Esophagus squamous epithelium (tissue), 5 donors: ENCODE data around the gene ST8SIA6. TPM values are rescaled to one million over a fixed set of nuclear protein-coding genes. Genes with fewer than 3 reads are reported as not detected.
"Not testable (repeated sequence)": the region's sequence is repeated elsewhere in the genome, so short reads cannot be mapped to it uniquely, and the experiment has no call there.

Experiments used
- DNase-seq: peaks from one replicate; lab custom pipeline; 2025; lab: John Stamatoyannopoulos, UW
- H3K27ac ChIP-seq, 4 donors: fragments of 200-600 bp; sonication (generic); one replicate each; pipeline ENCODE4 v1.5.1; 2016 to 2019; ENCODE audit warnings: mild to moderate bottlenecking in 1 of 4
- H3K27me3 ChIP-seq, 4 donors: fragments of 200-600 bp; sonication (generic); 1 replicate in 3 of 4; 2 replicates in 1 of 4; pipeline versions ENCODE4 v1.5.1 to v1.6.0; 2017 to 2021; ENCODE audit warnings: antibody characterized with exemption in 1 of 4
- H3K36me3 ChIP-seq, 3 donors: fragments of 200-600 bp; sonication (generic); one replicate each; pipeline ENCODE4 v1.5.1; 2016 to 2019
- H3K4me1 ChIP-seq, 3 donors: fragments of 200-600 bp; sonication (generic); one replicate each; pipeline ENCODE4 v1.5.1; 2017 to 2019
- H3K4me3 ChIP-seq, 4 donors: fragments of 200-600 bp; sonication (generic); 1 replicate in 3 of 4; 2 replicates in 1 of 4; pipeline ENCODE4 v1.5.1; 2016 to 2019; ENCODE audit warnings: mild to moderate bottlenecking in 2 of 4, moderate library complexity in 1 of 4
- H3K9me3 ChIP-seq, 3 donors: fragments of 200-600 bp; sonication (generic); one replicate each; pipeline ENCODE4 v1.5.1; 2016 to 2019
- POLR2A ChIP-seq, 4 donors: fragments of 450-650 bp; IDR thresholded peaks; one replicate each; pipeline ENCODE4 v1.6.1; 2017; ENCODE audit warnings: antibody characterized with exemption in 4 of 4, mild to moderate bottlenecking in 4 of 4, moderate library complexity in 3 of 4
- WGBS, 2 donors: methylation state at CpG; one replicate each; pipeline ENCODE4 v1.1.5; 2018; 5-methylcytosine and 5-hydroxymethylcytosine counted together
- intact Hi-C: fragments of 100-400 bp; cut with DNase I; formaldehyde crosslinking; loops from one replicate; pipeline ENCODE4 v1.15.0; 2022
- total RNA-seq, 4 donors: library from RNA; depleted of rRNA; stranded (reverse); fragments of >200 nt; gene quantifications; one replicate each; pipeline ENCODE4 v1.1.0, GENCODE V29; 2016
- TF ChIP-seq, protein P1 (sequence below), 6 experiments: fragments of 450-650 bp in 4 of 6; fragments of 200-600 bp in 2 of 6; sonication (generic) in 2 of 6; IDR thresholded peaks; one replicate each; pipeline ENCODE4 v1.5.1; 2016 to 2019; ENCODE audit warnings: antibody characterized with exemption in 6 of 6, mild to moderate bottlenecking in 4 of 6, moderate library complexity in 4 of 6
- donor health status: DM: yes; HTN: yes; CAD: no.

ST8SIA6 gene
- total RNA-seq, 4 donors from 2014 or later: 0.53 to 2.3 (median 1.2) TPM

DNA sequence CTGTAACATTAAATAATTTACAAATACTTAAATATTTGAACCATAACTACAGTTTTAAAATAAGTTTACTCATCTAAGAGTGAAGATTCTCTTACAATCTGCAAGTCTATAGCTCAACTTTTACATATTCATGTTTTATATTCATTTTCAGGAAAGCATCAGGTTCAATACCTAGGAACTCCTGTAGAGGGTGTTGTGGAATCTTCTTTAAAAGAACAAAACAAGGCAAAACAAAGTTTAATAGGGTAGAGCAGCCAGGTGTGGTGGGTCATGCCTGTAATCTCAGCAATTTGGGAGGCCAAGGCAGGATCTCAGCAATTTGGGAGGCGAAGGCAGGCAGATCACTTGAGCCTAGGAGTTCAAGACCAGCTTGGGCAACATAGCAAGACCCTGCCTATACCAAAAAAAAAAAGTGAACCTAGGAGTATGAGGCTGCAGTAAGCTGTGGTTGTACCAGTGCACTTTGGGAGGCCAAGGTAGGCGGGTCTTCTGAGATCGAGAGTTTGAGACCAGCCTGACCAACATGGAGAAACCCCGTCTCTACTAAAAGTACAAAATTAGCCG is 45.1 kb downstream of the ST8SIA6 start:
- DNase-seq: no peak

DNA sequence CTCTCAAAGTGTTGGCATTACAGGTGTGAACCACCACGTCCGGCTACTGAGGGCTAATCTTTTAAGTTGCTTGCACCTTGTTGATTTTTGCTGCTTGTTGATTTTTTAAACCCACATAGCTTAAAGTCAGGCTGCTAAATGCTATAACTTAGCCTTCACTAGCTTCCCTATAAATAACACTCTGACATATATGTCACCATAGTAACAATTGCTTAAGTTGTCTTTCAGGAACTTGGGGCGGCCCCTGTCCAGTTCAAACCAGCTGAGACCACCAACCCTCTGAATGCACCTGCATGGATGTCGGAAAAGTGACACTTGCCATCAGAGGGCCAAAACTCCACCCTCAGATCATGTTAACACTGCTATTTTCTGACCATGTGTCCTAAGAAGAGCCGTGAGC is 47.3 kb downstream of the ST8SIA6 start:
- Histone ChIP-seq H3K9me3 (no peaks in the 10 kb centered on the region), H3K4me3 (no peak overlapping the region), H3K27me3 (no peaks in the 10 kb centered on the region), H3K27ac (no peak overlapping the region), H3K36me3 (no peaks in the 10 kb centered on the region), H3K4me1 (no peaks in the 10 kb centered on the region)
- intact Hi-C loops: no loop called here
- no peak for DNase-seq
- 77 to 92% methylated on average over 5 of the region's 5 CpGs for WGBS, 2 donors
- no peak for TF ChIP-seq POLR2A (IDR thresholded peaks at IDR 0.05)
- TF ChIP-seq, protein P1, sequence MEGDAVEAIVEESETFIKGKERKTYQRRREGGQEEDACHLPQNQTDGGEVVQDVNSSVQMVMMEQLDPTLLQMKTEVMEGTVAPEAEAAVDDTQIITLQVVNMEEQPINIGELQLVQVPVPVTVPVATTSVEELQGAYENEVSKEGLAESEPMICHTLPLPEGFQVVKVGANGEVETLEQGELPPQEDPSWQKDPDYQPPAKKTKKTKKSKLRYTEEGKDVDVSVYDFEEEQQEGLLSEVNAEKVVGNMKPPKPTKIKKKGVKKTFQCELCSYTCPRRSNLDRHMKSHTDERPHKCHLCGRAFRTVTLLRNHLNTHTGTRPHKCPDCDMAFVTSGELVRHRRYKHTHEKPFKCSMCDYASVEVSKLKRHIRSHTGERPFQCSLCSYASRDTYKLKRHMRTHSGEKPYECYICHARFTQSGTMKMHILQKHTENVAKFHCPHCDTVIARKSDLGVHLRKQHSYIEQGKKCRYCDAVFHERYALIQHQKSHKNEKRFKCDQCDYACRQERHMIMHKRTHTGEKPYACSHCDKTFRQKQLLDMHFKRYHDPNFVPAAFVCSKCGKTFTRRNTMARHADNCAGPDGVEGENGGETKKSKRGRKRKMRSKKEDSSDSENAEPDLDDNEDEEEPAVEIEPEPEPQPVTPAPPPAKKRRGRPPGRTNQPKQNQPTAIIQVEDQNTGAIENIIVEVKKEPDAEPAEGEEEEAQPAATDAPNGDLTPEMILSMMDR (IDR thresholded peaks at IDR 0.05): no peak

More for the DNA sequence above, 45.1 kb downstream of the ST8SIA6 start:
- intact Hi-C loops: no loop called here
- no peaks in the 10 kb centered on the region for H3K4me1 ChIP-seq
- H3K4me3 ChIP-seq: no peak overlapping the region
- no peaks in the 10 kb centered on the region for H3K27me3 ChIP-seq
- H3K9me3 ChIP-seq: no peaks in the 10 kb centered on the region
- no peaks in the 10 kb centered on the region for H3K36me3 ChIP-seq
- no peak overlapping the region for H3K27ac ChIP-seq
- 85 to 88% methylated on average over 4 to 5 of the region's 5 CpGs for WGBS, 2 donors
- TF ChIP-seq POLR2A (IDR thresholded peaks at IDR 0.05): no peak
- TF ChIP-seq, protein P1 (IDR thresholded peaks at IDR 0.05): peak in 3 of 6 experiments; percentile 10 to 47 (median 25)

DNA sequence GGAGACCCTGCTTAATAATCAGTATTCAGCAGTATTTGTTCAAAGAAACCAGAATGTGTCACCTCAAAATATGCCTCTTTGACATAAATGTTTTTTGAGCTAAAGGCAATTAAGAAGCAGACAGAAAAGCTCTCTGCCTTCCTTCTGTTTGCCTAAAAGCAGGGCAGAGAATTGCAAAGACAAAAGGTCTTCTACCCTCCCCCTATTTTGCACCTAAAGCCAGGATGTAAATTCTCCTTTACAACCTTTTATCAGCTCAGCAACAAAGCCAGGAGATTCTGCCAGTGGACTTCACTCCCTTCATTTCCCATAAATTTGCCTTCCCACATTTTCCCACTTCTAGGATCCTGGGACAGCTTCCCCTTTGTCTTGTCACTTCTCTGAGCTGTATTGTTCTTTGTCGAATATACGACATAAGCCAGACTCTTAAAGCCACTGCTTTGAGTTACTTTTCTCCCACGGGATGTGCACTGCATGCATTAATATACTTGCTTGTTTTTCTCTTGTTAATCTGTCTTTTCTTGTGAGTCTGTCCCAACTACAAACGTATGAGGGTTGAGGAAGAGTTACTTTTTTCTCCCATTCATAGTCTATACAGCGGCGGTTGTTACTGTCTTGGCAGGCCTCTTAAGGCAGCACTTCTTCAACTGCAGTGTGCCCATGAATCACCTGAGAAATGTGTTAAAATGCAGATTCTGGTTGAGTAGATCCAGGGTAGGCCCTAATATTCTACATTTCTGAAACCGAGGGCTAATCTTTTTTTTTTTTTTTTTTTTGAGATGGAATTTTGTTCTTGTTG is 48.2 kb downstream of the ST8SIA6 start:
- no peak for DNase-seq
- 68 to 77% methylated on average over 7 of the region's 7 CpGs for WGBS, 2 donors
- intact Hi-C loops: no loop called here
- TF ChIP-seq, protein P1 (IDR thresholded peaks at IDR 0.05): no peak
- TF ChIP-seq POLR2A (IDR thresholded peaks at IDR 0.05): no peak
- Histone ChIP-seq H3K4me3 (no peak overlapping the region), H3K27ac (no peak overlapping the region), H3K4me1 (no peaks in the 10 kb centered on the region), H3K9me3 (no peaks in the 10 kb centered on the region), H3K36me3 (no peaks in the 10 kb centered on the region), H3K27me3 (no peaks in the 10 kb centered on the region)

DNA sequence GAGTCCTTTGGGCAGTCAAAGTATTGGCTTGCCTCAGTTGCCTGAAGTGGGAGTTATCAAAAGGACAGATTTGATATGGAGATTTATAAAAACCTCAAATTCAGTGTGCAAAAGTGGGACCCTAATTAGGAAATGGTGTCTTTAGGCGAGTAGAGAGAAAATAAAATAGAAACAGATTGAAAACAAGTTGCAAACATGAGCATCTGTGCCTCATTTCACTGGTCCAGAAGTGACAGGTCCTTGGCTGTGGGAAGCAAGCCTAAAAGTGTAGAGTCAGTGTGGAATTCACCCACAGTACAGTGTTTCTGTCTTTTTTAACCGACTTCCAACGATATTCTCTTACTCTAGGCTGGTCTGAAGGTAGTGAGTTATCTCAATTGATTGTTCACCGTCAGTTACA is 51.2 kb downstream of the ST8SIA6 start:
- H3K27ac ChIP-seq: no peak overlapping the region
- no peak for TF ChIP-seq POLR2A (IDR thresholded peaks at IDR 0.05)
- TF ChIP-seq, protein P1 (IDR thresholded peaks at IDR 0.05): no peak
- no peaks in the 10 kb centered on the region for H3K27me3 ChIP-seq
- no peak for DNase-seq
- H3K36me3 ChIP-seq: no peaks in the 10 kb centered on the region
- intact Hi-C loops: no loop called here
- WGBS, 2 donors: 87 to 95% methylated on average over 4 of the region's 4 CpGs
- H3K4me3 ChIP-seq: no peak overlapping the region
- peaks cover 0 to under 1% (median 0%) of the 10 kb centered on the region in 3 donors for H3K4me1 ChIP-seq
- H3K9me3 ChIP-seq: no peaks in the 10 kb centered on the region

DNA sequence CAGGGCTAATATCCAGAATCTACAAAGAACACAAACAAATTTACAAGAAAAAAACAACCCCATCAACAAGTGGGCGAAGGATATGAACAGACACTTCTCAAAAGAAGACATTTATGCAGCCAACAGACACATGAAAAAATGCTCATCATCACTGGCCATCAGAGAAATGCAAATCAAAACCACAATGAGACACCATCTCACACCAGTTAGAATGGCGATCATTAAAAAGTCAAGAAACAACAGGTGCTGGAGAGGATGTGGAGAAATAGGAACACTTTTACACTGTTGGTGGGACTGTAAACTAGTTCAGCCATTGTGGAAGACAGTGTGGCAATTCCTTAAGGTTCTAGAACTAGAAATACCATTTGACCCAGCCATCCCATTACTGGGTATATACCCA is 52.4 kb downstream of the ST8SIA6 start:
- H3K36me3 ChIP-seq, H3K4me3 ChIP-seq, H3K27me3 ChIP-seq, intact Hi-C loops, H3K4me1 ChIP-seq, H3K27ac ChIP-seq, DNase-seq, H3K9me3 ChIP-seq: not testable (repeated sequence)
- 55 to 100% methylated on average over 1 to 2 of the region's 2 CpGs for WGBS, 2 donors
